ENCODE results near the gene RGS7BP.

Gene RGS7BP

DNA sequence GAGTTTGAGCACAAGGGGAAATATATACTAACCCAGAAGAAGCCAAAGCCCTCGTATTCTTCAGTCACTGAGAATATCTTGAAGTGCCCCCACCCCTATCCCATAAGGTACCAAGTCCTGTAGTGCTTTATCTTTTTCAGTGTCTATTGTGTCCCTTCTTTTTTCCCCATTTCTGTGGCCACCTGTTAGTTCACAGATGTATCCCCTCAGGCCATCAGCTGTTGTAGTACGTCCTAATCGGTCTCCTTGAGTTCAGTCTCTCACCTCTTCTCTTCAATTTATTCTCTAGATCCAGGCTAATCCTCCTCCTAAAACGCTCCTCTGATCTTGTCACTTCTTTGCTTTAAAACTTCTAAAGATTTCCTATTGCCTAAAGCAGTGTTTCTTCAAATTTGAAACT, 10.4 kb downstream of the RGS7BP start:
- TF ChIP-seq, protein P1, sequence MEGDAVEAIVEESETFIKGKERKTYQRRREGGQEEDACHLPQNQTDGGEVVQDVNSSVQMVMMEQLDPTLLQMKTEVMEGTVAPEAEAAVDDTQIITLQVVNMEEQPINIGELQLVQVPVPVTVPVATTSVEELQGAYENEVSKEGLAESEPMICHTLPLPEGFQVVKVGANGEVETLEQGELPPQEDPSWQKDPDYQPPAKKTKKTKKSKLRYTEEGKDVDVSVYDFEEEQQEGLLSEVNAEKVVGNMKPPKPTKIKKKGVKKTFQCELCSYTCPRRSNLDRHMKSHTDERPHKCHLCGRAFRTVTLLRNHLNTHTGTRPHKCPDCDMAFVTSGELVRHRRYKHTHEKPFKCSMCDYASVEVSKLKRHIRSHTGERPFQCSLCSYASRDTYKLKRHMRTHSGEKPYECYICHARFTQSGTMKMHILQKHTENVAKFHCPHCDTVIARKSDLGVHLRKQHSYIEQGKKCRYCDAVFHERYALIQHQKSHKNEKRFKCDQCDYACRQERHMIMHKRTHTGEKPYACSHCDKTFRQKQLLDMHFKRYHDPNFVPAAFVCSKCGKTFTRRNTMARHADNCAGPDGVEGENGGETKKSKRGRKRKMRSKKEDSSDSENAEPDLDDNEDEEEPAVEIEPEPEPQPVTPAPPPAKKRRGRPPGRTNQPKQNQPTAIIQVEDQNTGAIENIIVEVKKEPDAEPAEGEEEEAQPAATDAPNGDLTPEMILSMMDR (IDR thresholded peaks at IDR 0.05) = no peak

DNA sequence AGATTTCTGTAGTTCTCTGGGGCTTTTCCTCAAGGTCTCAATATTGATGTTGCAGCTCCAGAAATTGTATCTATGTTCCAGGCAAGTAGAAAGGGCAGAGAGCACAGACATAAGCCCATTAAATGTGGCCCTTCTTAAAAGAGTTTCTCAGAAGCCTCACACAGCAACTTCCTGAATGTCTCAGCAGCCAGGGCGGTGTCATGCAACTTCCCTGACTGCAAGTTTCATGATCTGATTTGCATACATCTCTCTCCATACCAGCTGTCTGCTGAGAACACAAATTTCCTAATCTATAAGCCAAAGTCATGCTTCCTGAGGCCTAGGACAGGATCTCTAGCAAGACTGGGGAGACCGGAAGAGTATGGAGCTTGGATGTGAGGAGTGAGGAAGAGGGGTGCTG, 13.0 kb downstream of the RGS7BP start:
- TF ChIP-seq, protein P1 (IDR thresholded peaks at IDR 0.05) = no peak
- Histone ChIP-seq H3K4me3 (no peak overlapping the region), H3K27ac (no peak overlapping the region)
- DNase-seq (ENCODE audit: low spot score) = no peak

More for the DNA sequence above, 10.4 kb downstream of the RGS7BP start:
- Histone ChIP-seq H3K4me3 (no peak overlapping the region), H3K27ac (no peak overlapping the region)
- no peak for DNase-seq (ENCODE audit: low spot score)

DNA sequence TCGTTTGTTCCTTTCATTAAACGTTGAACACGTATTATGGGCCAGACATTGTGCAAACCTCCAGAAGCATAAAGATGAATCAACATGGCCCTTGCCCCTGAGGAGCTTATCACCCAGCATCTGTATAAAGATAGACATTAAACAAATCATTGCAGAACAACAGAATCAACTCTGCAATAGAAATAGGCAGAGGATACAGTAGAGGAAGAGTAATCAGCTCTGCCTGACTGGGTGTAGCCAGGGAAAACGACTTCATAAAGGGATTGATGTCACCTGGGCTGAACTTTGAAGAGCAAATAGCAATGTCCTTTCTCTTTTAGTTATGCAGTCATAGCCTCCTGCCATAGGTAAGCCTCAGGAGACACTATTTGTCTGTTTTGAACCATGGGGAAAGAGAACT, 13.4 kb downstream of the RGS7BP start:
- TF ChIP-seq, protein P1 (IDR thresholded peaks at IDR 0.05) = no peak

DNA sequence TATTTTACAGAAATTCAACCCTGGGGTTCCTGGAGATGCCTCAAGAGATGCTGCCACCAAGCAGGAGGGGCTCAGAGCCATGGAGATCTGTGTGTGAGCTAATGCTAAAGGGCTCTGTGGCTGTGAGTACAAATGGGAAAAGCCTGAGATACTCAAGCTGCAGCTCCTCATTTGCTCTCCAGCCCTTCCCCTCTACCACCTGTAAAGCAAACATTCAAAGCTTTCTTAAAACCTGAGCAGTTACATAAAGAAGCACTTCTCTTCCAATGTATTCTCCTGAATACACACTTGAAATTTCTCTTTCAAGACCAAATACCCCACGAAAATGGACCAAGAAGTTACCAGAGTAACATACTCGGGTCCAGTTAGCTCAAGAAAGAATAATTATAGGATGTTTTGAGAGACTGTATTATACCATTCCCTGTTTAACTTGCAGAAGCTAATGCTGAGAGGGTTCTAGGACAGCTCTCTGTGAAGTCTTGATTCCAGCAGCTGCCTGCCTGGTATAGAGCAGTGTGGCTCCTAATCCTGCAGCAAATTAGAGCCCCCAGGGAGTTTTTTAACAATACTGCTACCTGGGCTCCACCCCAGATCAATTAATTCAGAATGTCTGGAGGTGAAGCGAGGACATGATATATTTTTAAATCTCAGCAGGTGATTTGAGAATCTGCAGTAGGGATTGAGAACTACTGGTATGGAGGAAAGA, 21.1 kb downstream of the RGS7BP start:
- H3K27ac ChIP-seq = no peak overlapping the region
- no peak for DNase-seq (ENCODE audit: low spot score)
- TF ChIP-seq, protein P1 (IDR thresholded peaks at IDR 0.05) = no peak
- H3K4me3 ChIP-seq = no peak overlapping the region

More for the DNA sequence above, 13.4 kb downstream of the RGS7BP start:
- Histone ChIP-seq H3K4me3 (no peak overlapping the region), H3K27ac (no peak overlapping the region)
- DNase-seq (ENCODE audit: low spot score) = no peak

DNA sequence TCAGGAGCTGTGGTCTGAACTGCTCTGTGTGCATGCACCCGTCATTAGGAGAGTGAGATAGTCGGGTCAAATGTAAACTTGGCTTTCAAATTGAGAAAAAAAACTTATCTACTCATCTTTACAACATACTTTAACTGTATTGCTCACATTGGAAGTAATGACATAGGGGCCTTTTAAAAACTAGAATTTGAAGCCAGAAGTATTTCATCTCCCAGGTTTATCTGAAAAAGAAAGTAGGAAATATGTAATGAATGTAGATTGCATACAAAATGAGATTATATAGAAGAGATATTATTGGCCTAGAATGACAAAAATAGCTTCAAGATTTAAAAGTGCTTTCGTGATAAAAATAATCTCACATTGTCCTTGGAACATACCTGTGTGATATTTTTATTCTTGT, 24.3 kb downstream of the RGS7BP start:
- Histone ChIP-seq H3K27ac (peak overlapping the region in 1 of 2 donors; percentile 41), H3K4me3 (no peak overlapping the region)
- DNase-seq (ENCODE audit: low spot score) = no peak
- TF ChIP-seq, protein P1 (IDR thresholded peaks at IDR 0.05) = no peak

DNA sequence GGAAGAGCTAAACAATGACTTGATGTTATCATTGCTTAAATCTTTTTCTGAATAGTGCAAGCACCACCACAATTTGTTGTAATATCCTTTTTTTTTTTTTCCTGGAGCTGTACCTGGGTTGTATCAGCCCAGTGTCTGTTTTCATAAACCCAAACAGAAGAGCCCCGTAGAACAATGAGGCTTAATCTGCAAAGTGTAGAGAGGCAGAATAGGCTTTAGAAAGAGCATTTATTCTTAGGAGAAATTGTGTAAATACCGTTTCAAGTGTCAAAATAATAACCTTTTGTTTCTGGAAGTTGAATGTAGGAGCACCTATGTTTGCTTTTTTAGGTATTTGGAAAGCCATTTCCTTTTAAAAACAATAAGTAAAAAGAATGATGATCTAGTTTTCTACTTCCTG, 26.4 kb downstream of the RGS7BP start:
- TF ChIP-seq, protein P1 (IDR thresholded peaks at IDR 0.05) = no peak
- H3K27ac ChIP-seq = no peak overlapping the region
- DNase-seq (ENCODE audit: low spot score) = no peak
- no peak overlapping the region for H3K4me3 ChIP-seq

DNA sequence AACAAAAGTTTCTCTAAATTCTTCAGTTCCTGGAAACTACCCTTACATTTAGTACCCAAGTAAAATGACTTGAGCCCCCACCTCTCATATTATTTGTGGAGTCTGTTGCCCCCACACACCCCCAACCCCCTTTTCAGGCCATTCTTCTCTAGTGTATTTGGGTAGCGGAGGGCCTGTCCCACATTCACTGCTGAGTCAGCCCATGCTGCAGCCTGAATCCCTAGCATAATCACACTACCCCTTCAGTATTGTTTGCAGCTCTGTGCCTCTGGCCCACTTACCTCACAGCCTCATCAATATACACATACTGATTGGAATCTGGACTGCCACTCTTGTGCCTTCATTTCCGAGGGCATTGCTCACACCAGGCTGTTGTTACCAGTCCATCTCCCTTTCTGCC, 26.8 kb downstream of the RGS7BP start:
- TF ChIP-seq, protein P1 (IDR thresholded peaks at IDR 0.05) = no peak
- Histone ChIP-seq H3K4me3 (no peak overlapping the region), H3K27ac (no peak overlapping the region)
- no peak for DNase-seq (ENCODE audit: low spot score)

Measured in coronary artery (tissue), 2 donors.